H1 (cell line): ENCODE measurements around the gene ANO2.

Experiments
- BRCA1 ChIP-seq: IDR thresholded peaks from 2 replicates; pipeline ENCODE4 v1.6.1; 2012; ENCODE audit warnings: low read depth, low read length, improper control_type of control experiment
- EZH2 ChIP-seq: fragments of 200-600 bp; sonication (generic); IDR thresholded peaks from 2 replicates; pipeline ENCODE4 v1.7.1; 2012; ENCODE audit warnings: low read depth, mild to moderate bottlenecking, moderate library complexity, low read length, inconsistent platforms; ENCODE audit not compliant: severe bottlenecking
- POLR2A ChIP-seq, 2 experiments: IDR thresholded peaks; 1 replicate in 1 of 2; 2 replicates in 1 of 2; pipeline ENCODE4 v1.6.1; 2011; ENCODE audit warnings: low read depth in 2 of 2, low read length in 2 of 2, mild to moderate bottlenecking in 2 of 2; ENCODE audit errors: control extremely low read depth in 1 of 2
- TAF1 ChIP-seq: IDR thresholded peaks from 2 replicates; pipeline ENCODE4 v1.6.1; 2011; ENCODE audit warnings: mild to moderate bottlenecking, low read depth, low read length
- TF ChIP-seq, protein P1 (sequence below), 3 experiments: IDR thresholded peaks; 1 replicate in 2 of 3; 2 replicates in 1 of 3; pipeline versions ENCODE4 v1.5.1 to v1.6.1; 2011; ENCODE audit warnings: low read length in 3 of 3, mild to moderate bottlenecking in 3 of 3, inconsistent platforms in 2 of 3, low read depth in 1 of 3, moderate library complexity in 1 of 3; ENCODE audit not compliant: insufficient read depth in 1 of 3; ENCODE audit errors: control extremely low read depth in 1 of 3

DNA sequence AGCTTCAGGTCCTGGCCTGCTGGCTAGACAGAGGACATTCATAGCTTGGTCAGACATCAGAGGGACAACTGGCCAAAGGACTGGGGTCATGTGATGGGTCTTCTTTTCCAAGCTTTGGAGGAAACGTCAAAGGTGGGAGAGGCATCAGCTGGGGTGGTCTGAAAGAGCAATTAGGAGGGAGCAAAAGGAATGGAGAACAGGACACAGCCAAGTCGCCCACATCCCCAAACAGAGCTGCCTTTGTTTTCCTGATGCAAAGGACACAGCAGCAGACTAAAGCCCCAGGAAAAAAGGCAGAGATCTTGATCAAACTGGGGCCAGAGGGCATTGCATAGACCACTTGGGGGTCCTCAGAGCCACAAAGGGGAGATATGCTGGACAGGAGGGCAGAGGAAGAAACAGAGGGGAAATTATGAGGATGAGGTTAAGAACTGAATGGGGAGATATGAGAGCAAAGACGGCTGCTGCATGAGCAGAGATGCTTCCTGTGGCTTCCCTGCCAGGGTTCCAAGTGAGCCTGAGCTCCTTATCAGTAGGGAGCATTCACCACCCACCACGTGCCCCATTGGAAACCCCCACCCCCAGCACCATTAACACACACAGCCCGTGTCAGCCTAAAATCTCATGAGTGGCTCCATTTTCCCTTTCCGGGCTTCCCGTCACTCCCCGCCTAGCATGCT is 62.4 kb downstream of the ANO2 start:
- TF ChIP-seq, protein P1, sequence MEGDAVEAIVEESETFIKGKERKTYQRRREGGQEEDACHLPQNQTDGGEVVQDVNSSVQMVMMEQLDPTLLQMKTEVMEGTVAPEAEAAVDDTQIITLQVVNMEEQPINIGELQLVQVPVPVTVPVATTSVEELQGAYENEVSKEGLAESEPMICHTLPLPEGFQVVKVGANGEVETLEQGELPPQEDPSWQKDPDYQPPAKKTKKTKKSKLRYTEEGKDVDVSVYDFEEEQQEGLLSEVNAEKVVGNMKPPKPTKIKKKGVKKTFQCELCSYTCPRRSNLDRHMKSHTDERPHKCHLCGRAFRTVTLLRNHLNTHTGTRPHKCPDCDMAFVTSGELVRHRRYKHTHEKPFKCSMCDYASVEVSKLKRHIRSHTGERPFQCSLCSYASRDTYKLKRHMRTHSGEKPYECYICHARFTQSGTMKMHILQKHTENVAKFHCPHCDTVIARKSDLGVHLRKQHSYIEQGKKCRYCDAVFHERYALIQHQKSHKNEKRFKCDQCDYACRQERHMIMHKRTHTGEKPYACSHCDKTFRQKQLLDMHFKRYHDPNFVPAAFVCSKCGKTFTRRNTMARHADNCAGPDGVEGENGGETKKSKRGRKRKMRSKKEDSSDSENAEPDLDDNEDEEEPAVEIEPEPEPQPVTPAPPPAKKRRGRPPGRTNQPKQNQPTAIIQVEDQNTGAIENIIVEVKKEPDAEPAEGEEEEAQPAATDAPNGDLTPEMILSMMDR (IDR thresholded peaks at IDR 0.05; ENCODE audit: control extremely low read depth in 1 of 3, insufficient read depth in 1 of 3, low read depth in 1 of 3, low read length in 3 of 3): no peak
- TF ChIP-seq POLR2A (IDR thresholded peaks at IDR 0.05; ENCODE audit: control extremely low read depth in 1 of 2, low read depth in 2 of 2, low read length in 2 of 2): no peak
- no peak for TF ChIP-seq EZH2
- no peak for TF ChIP-seq BRCA1
- TF ChIP-seq TAF1: no peak
